Panc1 (cell line): Measurements from ENCODE around the gene STARD3NL.

Experiments used
- POLR2AphosphoS5 ChIP-seq: IDR thresholded peaks from 2 replicates; pipeline ENCODE4 v1.6.1; 2012; ENCODE audit warnings: mild to moderate bottlenecking, low read depth, low read length, moderate library complexity
- TF ChIP-seq, protein P1 (sequence below): fragments of 450-650 bp; IDR thresholded peaks from 2 replicates; pipeline ENCODE4 v1.5.1; 2017; ENCODE audit warnings: mild to moderate bottlenecking

DNA sequence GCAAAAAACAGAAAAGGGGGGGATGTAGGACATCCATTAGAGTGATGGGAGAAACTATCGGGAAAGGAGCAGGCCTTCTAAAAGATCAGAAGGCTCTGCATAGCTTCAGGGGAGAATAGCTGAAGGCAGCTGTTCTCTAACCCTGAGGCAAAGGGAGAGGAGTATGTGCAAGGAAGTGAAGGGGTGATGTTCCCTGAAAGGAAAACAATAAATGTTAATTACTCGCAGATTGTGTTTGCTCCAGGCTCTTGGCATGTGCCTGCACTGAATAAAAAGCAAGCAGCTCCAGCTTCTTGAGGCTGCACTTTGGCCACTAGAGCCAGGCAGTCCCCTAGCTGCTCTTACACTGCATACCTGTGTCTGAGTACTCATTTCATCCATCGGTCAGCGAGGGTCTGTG is 14.4 kb upstream of the STARD3NL start:
- TF ChIP-seq POLR2AphosphoS5: no peak
- TF ChIP-seq, protein P1, sequence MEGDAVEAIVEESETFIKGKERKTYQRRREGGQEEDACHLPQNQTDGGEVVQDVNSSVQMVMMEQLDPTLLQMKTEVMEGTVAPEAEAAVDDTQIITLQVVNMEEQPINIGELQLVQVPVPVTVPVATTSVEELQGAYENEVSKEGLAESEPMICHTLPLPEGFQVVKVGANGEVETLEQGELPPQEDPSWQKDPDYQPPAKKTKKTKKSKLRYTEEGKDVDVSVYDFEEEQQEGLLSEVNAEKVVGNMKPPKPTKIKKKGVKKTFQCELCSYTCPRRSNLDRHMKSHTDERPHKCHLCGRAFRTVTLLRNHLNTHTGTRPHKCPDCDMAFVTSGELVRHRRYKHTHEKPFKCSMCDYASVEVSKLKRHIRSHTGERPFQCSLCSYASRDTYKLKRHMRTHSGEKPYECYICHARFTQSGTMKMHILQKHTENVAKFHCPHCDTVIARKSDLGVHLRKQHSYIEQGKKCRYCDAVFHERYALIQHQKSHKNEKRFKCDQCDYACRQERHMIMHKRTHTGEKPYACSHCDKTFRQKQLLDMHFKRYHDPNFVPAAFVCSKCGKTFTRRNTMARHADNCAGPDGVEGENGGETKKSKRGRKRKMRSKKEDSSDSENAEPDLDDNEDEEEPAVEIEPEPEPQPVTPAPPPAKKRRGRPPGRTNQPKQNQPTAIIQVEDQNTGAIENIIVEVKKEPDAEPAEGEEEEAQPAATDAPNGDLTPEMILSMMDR: no peak
